ENCODE results near the gene SLC66A1.

DNA sequence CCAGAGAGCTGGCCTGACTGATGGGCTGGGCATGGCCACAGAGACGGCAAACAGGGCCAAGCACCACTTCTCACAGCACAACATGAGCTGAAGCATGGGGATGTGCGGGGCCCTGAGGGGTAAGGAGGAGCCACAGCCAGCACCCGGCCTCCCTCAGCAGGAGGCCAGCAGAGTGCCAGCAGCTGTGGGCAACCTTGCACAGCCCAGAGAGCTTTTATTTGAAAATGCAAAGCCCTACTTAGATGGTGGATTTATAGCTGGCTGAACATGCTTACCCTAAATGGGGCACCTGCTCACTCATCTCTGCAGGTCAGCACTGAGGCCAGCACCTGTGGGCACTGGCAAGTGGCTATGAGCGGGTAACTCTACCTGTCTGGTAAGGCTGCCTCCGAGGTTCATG, 44.1 kb downstream of the SLC66A1 start:
- TF ChIP-seq, protein P1, sequence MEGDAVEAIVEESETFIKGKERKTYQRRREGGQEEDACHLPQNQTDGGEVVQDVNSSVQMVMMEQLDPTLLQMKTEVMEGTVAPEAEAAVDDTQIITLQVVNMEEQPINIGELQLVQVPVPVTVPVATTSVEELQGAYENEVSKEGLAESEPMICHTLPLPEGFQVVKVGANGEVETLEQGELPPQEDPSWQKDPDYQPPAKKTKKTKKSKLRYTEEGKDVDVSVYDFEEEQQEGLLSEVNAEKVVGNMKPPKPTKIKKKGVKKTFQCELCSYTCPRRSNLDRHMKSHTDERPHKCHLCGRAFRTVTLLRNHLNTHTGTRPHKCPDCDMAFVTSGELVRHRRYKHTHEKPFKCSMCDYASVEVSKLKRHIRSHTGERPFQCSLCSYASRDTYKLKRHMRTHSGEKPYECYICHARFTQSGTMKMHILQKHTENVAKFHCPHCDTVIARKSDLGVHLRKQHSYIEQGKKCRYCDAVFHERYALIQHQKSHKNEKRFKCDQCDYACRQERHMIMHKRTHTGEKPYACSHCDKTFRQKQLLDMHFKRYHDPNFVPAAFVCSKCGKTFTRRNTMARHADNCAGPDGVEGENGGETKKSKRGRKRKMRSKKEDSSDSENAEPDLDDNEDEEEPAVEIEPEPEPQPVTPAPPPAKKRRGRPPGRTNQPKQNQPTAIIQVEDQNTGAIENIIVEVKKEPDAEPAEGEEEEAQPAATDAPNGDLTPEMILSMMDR (conservative IDR thresholded peaks at IDR 0.05; ENCODE audit: low read depth, low read length) = no peak
- no peak for TF ChIP-seq EZH2 (IDR thresholded peaks at IDR 0.05; ENCODE audit: low read length, unreplicated experiment)
